ENCODE results near the gene KLF15.

GRCh38 chr3:126310816-126311215 lies 46.4 kb downstream of the KLF15 start:
- TF ChIP-seq POLR2A (IDR thresholded peaks at IDR 0.05; ENCODE audit: low read length) (no peak), GATA1 (IDR thresholded peaks at IDR 0.05; ENCODE audit: low read depth, low read length) (no peak)
